ENCODE measurements around the gene SPATA17.

DNA sequence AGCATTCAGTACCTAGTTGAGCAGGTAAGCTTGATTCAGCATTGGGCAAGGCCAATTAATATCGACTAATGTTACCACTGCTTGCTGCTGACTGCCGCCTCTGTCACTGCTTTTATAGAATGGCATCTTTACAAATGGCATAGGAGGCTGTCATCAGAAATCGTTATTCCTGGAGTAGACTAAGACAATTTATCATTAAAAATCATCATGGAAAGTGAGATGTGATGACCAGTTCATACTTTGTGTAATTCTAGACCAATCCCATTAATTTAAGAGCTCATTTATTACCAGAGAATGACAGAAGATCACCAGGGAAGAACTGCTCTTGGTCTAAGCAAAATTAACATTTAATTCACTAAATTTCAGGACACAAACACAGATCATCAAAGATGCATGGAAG, 254.0 kb downstream of the SPATA17 start:
- TF ChIP-seq, protein P1, sequence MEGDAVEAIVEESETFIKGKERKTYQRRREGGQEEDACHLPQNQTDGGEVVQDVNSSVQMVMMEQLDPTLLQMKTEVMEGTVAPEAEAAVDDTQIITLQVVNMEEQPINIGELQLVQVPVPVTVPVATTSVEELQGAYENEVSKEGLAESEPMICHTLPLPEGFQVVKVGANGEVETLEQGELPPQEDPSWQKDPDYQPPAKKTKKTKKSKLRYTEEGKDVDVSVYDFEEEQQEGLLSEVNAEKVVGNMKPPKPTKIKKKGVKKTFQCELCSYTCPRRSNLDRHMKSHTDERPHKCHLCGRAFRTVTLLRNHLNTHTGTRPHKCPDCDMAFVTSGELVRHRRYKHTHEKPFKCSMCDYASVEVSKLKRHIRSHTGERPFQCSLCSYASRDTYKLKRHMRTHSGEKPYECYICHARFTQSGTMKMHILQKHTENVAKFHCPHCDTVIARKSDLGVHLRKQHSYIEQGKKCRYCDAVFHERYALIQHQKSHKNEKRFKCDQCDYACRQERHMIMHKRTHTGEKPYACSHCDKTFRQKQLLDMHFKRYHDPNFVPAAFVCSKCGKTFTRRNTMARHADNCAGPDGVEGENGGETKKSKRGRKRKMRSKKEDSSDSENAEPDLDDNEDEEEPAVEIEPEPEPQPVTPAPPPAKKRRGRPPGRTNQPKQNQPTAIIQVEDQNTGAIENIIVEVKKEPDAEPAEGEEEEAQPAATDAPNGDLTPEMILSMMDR (conservative IDR thresholded peaks at IDR 0.05) = no peak
- no peak for TF ChIP-seq ZFX (IDR thresholded peaks at IDR 0.05)
